GM23338 (cell line): ENCODE data around the gene RAB44. TPM values are rescaled to one million over a fixed set of nuclear protein-coding genes. Genes with fewer than 3 reads are reported as not detected.

Source experiments
- ATAC-seq: fragments of 200-7000 bp; cut with Tn5 transposase; 3 replicates; pipeline ENCODE4 v1.9.1; 2020
- DNase-seq: peaks from one replicate; pipeline ENCODE4 v3.0.0-alpha.2; 2015; ENCODE audit warnings: low spot score
- H2AFZ ChIP-seq: fragments of 200-600 bp; sonication (generic); 2 replicates; pipeline ENCODE4 v1.8.0; 2016; ENCODE audit warnings: antibody characterized with exemption, mild to moderate bottlenecking, moderate library complexity
- H3F3A ChIP-seq: fragments of 200-600 bp; sonication (generic); replicated peaks from 2 replicates; pipeline ENCODE4 v1.8.0; 2017; ENCODE audit warnings: antibody characterized with exemption, mixed run types, low read depth
- H3K27ac ChIP-seq: fragments of 200-600 bp; sonication (generic); 2 replicates; pipeline ENCODE4 v1.6.1; 2016; ENCODE audit warnings: low read depth
- H3K27me3 ChIP-seq: fragments of 200-600 bp; sonication (generic); 2 replicates; pipeline ENCODE4 v1.8.0; 2016; ENCODE audit warnings: mild to moderate bottlenecking, mixed run types, moderate library complexity; ENCODE audit not compliant: insufficient read depth
- H3K36me3 ChIP-seq: fragments of 200-600 bp; sonication (generic); 2 replicates; pipeline ENCODE4 v1.8.0; 2016; ENCODE audit warnings: mild to moderate bottlenecking; ENCODE audit not compliant: insufficient read depth
- H3K4me1 ChIP-seq: fragments of 200-600 bp; sonication (generic); 2 replicates; pipeline ENCODE4 v1.8.0; 2016; ENCODE audit warnings: mild to moderate bottlenecking, moderate library complexity; ENCODE audit not compliant: insufficient read depth
- H3K4me2 ChIP-seq: fragments of 200-600 bp; sonication (generic); 2 replicates; pipeline ENCODE4 v1.7.1; 2017; ENCODE audit warnings: mixed run types
- H3K4me3 ChIP-seq: fragments of 200-600 bp; sonication (generic); 2 replicates; pipeline ENCODE4 v1.6.1; 2016; ENCODE audit warnings: mixed run types
- H3K79me2 ChIP-seq: fragments of 200-600 bp; sonication (generic); replicated peaks from 2 replicates; pipeline ENCODE4 v1.8.0; 2017; ENCODE audit warnings: mild to moderate bottlenecking; ENCODE audit not compliant: insufficient read depth
- H3K9me2 ChIP-seq: fragments of 200-600 bp; sonication (generic); 2 replicates; pipeline ENCODE4 v1.8.0; 2017; ENCODE audit not compliant: insufficient read depth
- H4K20me1 ChIP-seq: fragments of 200-600 bp; sonication (generic); replicated peaks from 2 replicates; pipeline ENCODE4 v1.8.0; 2017; ENCODE audit warnings: mild to moderate bottlenecking; ENCODE audit not compliant: insufficient read depth
- H3K27ac Mint-ChIP-seq: 2 replicates; pipeline ENCODE4 v1.8.0; 2020; ENCODE audit warnings: inconsistent platforms, mild to moderate bottlenecking, moderate library complexity, mixed read lengths
- H3K27me3 Mint-ChIP-seq: 3 replicates; pipeline ENCODE4 v1.8.0; 2022; ENCODE audit warnings: low read depth, mild to moderate bottlenecking, moderate library complexity, mixed read lengths, inconsistent platforms; ENCODE audit not compliant: insufficient read depth, poor library complexity
- H3K36me3 Mint-ChIP-seq: 3 replicates; pipeline ENCODE4 v1.8.0; 2021; ENCODE audit warnings: low read depth, mild to moderate bottlenecking, inconsistent platforms, moderate library complexity, mixed read lengths
- H3K4me1 Mint-ChIP-seq: 3 replicates; pipeline ENCODE4 v1.8.0; 2020; ENCODE audit warnings: mild to moderate bottlenecking, inconsistent platforms, mixed read lengths
- H3K4me3 Mint-ChIP-seq: 3 replicates; pipeline ENCODE4 v1.8.0; 2021; ENCODE audit warnings: moderate library complexity, mild to moderate bottlenecking, inconsistent platforms, mixed read lengths
- H3K9me3 Mint-ChIP-seq: 3 replicates; pipeline ENCODE4 v1.8.0; 2020; ENCODE audit warnings: moderate library complexity, mild to moderate bottlenecking, inconsistent platforms, mixed read lengths
- CREB1 ChIP-seq: fragments of 250-450 bp; sonication (Bioruptor Pico); IDR thresholded peaks from 2 replicates; pipeline ENCODE4 v1.5.0; 2020; ENCODE audit warnings: low read depth, mild to moderate bottlenecking, moderate library complexity
- ETS1 ChIP-seq: IDR thresholded peaks from 2 replicates; pipeline ENCODE4 v1.6.1; 2016; ENCODE audit warnings: antibody characterized with exemption
- EZH2phosphoT487 ChIP-seq: fragments of 200-600 bp; sonication (generic); IDR thresholded peaks from one replicate; pipeline ENCODE4 v1.8.1; 2018; ENCODE audit warnings: antibody characterized with exemption; ENCODE audit not compliant: unreplicated experiment
- POLR2AphosphoS5 ChIP-seq: IDR thresholded peaks from 2 replicates; pipeline ENCODE4 v1.6.1; 2016; ENCODE audit warnings: antibody characterized with exemption, low read depth
- REST ChIP-seq: IDR thresholded peaks from one replicate; pipeline ENCODE4 v1.6.1; 2018; ENCODE audit warnings: antibody characterized with exemption; ENCODE audit not compliant: unreplicated experiment
- STAT1 ChIP-seq: IDR thresholded peaks from one replicate; pipeline ENCODE4 v1.6.1; 2016; ENCODE audit warnings: antibody characterized with exemption; ENCODE audit not compliant: unreplicated experiment
- ZNF114 ChIP-seq: fragments of 250-450 bp; sonication (Bioruptor Pico); IDR thresholded peaks from 2 replicates; pipeline ENCODE4 v1.5.0; 2020; ENCODE audit warnings: mild to moderate bottlenecking, moderate library complexity
- polyA plus RNA-seq: library from polyadenylated mRNA; unstranded; fragments of >200 nt; fragmentation: Nextera tagmentation; extraction: Ambion mirVana; gene quantifications from 2 replicates; pipeline ENCODE4 v1.2.1, GENCODE V29; 2016
- total RNA-seq: library from RNA; depleted of rRNA; stranded (reverse); fragments of >200 nt; shearing (Covaris generic); gene quantifications from 2 replicates; pipeline ENCODE4 v1.2.3, GENCODE V29; 2014
- TF ChIP-seq, protein P1 (sequence below), 2 experiments: fragments of 200-600 bp in 1 of 2; sonication (generic) in 1 of 2; conservative IDR thresholded peaks; 2 replicates each; pipeline versions ENCODE4 v1.5.1 to v1.6.1; 2016 to 2017; ENCODE audit warnings: antibody characterized with exemption in 2 of 2, low read depth in 2 of 2, mild to moderate bottlenecking in 2 of 2, moderate library complexity in 1 of 2
- TF ChIP-seq, protein P2 (sequence below): fragments of 250-450 bp; sonication (Bioruptor Pico); IDR thresholded peaks from 2 replicates; pipeline ENCODE4 v1.5.0; 2020; ENCODE audit warnings: mild to moderate bottlenecking, moderate library complexity

RAB44 gene
- total and polyA plus RNA-seq, 2 experiments from 2014 or later: not detected

GRCh38 chr6:36671687-36672375 lies 25.8 kb upstream of the RAB44 start:
- Histone ChIP-seq H2AFZ (peak overlapping the region; percentile 28; the same call in 1 of the 2 replicates), H3K27ac (no peak overlapping the region), H3F3A (no peaks in the 10 kb centered on the region), H3K79me2 (no peaks in the 10 kb centered on the region), H3K9me2 (peaks cover 10% of the 10 kb centered on the region; the same call in 1 of the 2 replicates), H3K27me3 (no peaks in the 10 kb centered on the region; the same call in 1 of the 2 replicates), H3K4me1 (peaks cover 37% of the 10 kb centered on the region), H3K4me2 (no peak overlapping the region), H3K4me3 (no peak overlapping the region), H3K36me3 (no peaks in the 10 kb centered on the region), H4K20me1 (no peaks in the 10 kb centered on the region)
- Mint-ChIP-seq H3K4me3 (no peak overlapping the region), H3K27me3 (peaks cover 6% of the 10 kb centered on the region), H3K4me1 (peaks cover 32% of the 10 kb centered on the region), H3K36me3 (no peaks in the 10 kb centered on the region), H3K27ac (no peak overlapping the region), H3K9me3 (no peaks in the 10 kb centered on the region)
- DNase-seq (no peak), ATAC-seq (no peak)
- no peak for TF ChIP-seq POLR2AphosphoS5
- TF ChIP-seq, protein P1, sequence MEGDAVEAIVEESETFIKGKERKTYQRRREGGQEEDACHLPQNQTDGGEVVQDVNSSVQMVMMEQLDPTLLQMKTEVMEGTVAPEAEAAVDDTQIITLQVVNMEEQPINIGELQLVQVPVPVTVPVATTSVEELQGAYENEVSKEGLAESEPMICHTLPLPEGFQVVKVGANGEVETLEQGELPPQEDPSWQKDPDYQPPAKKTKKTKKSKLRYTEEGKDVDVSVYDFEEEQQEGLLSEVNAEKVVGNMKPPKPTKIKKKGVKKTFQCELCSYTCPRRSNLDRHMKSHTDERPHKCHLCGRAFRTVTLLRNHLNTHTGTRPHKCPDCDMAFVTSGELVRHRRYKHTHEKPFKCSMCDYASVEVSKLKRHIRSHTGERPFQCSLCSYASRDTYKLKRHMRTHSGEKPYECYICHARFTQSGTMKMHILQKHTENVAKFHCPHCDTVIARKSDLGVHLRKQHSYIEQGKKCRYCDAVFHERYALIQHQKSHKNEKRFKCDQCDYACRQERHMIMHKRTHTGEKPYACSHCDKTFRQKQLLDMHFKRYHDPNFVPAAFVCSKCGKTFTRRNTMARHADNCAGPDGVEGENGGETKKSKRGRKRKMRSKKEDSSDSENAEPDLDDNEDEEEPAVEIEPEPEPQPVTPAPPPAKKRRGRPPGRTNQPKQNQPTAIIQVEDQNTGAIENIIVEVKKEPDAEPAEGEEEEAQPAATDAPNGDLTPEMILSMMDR (conservative IDR thresholded peaks at IDR 0.05; ENCODE audit: low read depth in 2 of 2): no peak
- TF ChIP-seq STAT1: no peak
- TF ChIP-seq, protein P2, sequence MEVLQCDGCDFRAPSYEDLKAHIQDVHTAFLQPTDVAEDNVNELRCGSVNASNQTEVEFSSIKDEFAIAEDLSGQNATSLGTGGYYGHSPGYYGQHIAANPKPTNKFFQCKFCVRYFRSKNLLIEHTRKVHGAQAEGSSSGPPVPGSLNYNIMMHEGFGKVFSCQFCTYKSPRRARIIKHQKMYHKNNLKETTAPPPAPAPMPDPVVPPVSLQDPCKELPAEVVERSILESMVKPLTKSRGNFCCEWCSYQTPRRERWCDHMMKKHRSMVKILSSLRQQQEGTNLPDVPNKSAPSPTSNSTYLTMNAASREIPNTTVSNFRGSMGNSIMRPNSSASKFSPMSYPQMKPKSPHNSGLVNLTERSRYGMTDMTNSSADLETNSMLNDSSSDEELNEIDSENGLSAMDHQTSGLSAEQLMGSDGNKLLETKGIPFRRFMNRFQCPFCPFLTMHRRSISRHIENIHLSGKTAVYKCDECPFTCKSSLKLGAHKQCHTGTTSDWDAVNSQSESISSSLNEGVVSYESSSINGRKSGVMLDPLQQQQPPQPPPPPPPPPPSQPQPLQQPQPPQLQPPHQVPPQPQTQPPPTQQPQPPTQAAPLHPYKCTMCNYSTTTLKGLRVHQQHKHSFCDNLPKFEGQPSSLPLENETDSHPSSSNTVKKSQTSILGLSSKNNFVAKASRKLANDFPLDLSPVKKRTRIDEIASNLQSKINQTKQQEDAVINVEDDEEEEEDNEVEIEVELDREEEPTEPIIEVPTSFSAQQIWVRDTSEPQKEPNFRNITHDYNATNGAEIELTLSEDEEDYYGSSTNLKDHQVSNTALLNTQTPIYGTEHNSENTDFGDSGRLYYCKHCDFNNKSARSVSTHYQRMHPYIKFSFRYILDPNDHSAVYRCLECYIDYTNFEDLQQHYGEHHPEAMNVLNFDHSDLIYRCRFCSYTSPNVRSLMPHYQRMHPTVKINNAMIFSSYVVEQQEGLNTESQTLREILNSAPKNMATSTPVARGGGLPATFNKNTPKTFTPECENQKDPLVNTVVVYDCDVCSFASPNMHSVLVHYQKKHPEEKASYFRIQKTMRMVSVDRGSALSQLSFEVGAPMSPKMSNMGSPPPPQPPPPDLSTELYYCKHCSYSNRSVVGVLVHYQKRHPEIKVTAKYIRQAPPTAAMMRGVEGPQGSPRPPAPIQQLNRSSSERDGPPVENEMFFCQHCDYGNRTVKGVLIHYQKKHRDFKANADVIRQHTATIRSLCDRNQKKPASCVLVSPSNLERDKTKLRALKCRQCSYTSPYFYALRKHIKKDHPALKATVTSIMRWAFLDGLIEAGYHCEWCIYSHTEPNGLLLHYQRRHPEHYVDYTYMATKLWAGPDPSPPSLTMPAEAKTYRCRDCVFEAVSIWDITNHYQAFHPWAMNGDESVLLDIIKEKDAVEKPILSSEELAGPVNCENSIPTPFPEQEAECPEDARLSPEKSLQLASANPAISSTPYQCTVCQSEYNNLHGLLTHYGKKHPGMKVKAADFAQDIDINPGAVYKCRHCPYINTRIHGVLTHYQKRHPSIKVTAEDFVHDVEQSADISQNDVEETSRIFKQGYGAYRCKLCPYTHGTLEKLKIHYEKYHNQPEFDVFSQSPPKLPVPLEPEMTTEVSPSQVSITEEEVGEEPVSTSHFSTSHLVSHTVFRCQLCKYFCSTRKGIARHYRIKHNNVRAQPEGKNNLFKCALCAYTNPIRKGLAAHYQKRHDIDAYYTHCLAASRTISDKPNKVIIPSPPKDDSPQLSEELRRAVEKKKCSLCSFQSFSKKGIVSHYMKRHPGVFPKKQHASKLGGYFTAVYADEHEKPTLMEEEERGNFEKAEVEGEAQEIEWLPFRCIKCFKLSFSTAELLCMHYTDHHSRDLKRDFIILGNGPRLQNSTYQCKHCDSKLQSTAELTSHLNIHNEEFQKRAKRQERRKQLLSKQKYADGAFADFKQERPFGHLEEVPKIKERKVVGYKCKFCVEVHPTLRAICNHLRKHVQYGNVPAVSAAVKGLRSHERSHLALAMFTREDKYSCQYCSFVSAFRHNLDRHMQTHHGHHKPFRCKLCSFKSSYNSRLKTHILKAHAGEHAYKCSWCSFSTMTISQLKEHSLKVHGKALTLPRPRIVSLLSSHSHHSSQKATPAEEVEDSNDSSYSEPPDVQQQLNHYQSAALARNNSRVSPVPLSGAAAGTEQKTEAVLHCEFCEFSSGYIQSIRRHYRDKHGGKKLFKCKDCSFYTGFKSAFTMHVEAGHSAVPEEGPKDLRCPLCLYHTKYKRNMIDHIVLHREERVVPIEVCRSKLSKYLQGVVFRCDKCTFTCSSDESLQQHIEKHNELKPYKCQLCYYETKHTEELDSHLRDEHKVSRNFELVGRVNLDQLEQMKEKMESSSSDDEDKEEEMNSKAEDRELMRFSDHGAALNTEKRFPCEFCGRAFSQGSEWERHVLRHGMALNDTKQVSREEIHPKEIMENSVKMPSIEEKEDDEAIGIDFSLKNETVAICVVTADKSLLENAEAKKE (CRISPR knock-in tag): no peak
- TF ChIP-seq ZNF114 (CRISPR knock-in tag): no peak
- no peak for TF ChIP-seq ETS1
- TF ChIP-seq REST: no peak
- no peak for TF ChIP-seq EZH2phosphoT487
- no peak for TF ChIP-seq CREB1 (CRISPR knock-in tag)
